Liver (tissue), 3 donors: Measurements from ENCODE around the gene RGS7.

ENCODE experiments used
- CTCF ChIP-seq: fragments of 150-350 bp; IDR thresholded peaks from 2 replicates; pipeline ENCODE4 v1.5.1; 2017; ENCODE audit warnings: improper control_type of control experiment, low read depth, low read length; ENCODE audit not compliant: missing input control
- GABPA ChIP-seq, 2 donors: IDR thresholded peaks in 1 of 2; conservative IDR thresholded peaks in 1 of 2; 2 replicates each; pipeline ENCODE4 v1.6.1; 2016; ENCODE audit warnings: antibody characterized with exemption in 2 of 2, mild to moderate bottlenecking in 1 of 2, moderate library complexity in 1 of 2
- NR2F2 ChIP-seq: IDR thresholded peaks from 2 replicates; pipeline ENCODE4 v1.6.1; 2016; ENCODE audit warnings: antibody characterized with exemption
- RXRA ChIP-seq, 2 donors: IDR thresholded peaks; 2 replicates each; pipeline ENCODE4 v1.6.1; 2017 to 2018; ENCODE audit warnings: antibody characterized with exemption in 2 of 2, mild to moderate bottlenecking in 1 of 2
- TAF1 ChIP-seq: conservative IDR thresholded peaks from 2 replicates; pipeline ENCODE4 v1.6.1; 2016; ENCODE audit warnings: antibody characterized with exemption, mild to moderate bottlenecking
- donor health status: healthy.
- donor health status: healthy.

- TF ChIP-seq CTCF (no peak), TAF1 (no peak), GABPA (IDR thresholded peaks at IDR 0.05 in 1 of 2, conservative IDR thresholded peaks at IDR 0.05 in 1 of 2) (no peak), RXRA (IDR thresholded peaks at IDR 0.05) (no peak), NR2F2 (no peak)
These were observed 139.5 kb downstream of the RGS7 start for GRCh38 chr1:241217516-241217915.
